HCT116 (cell line): ENCODE measurements around the gene TWSG1.

Experiments
- ELF1 ChIP-seq: IDR thresholded peaks from 2 replicates; pipeline ENCODE4 v1.6.1; 2012; ENCODE audit warnings: low read depth, borderline replicate concordance
- RAD21 ChIP-seq: IDR thresholded peaks from 2 replicates; pipeline ENCODE4 v1.6.1; 2012; ENCODE audit warnings: low read depth, mild to moderate bottlenecking
- TF ChIP-seq, protein P1 (sequence below): IDR thresholded peaks from 2 replicates; pipeline ENCODE4 v1.6.1; 2012; ENCODE audit warnings: low read depth
- TF ChIP-seq, protein P2 (sequence below), 3 experiments: fragments of 200-600 bp in 1 of 3; sonication (generic) in 1 of 3; IDR thresholded peaks in 2 of 3; conservative IDR thresholded peaks in 1 of 3; 2 replicates each; pipeline ENCODE4 v1.5.1; 2012 to 2017; ENCODE audit warnings: low read depth in 2 of 3, low read length in 2 of 3, antibody characterized with exemption in 1 of 3, borderline replicate concordance in 1 of 3, control low read depth in 1 of 3, mild to moderate bottlenecking in 1 of 3, mixed read lengths in 1 of 3, mixed run types in 1 of 3, moderate library complexity in 1 of 3; ENCODE audit not compliant: insufficient read depth in 1 of 3

DNA sequence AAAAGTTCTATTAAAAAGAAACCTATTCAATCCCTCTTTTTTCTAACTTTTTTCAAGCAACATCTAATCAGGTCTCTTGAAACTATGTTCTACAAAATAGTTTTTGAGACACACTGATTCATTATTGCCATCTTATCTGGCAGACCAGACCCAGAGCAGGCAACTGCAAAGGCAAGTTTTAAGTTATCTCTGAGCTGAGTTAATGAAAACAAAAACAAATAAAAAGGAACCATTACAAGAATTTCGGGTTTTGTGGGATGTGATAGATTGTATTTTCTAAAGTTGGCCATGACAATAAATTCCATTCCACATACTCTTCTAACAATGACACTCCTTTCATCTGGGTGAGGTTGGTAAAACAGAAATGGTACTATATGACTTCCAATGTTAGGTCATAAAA, 15.2 kb upstream of the TWSG1 start:
- TF ChIP-seq RAD21, result no peak
- TF ChIP-seq ELF1, result no peak
- TF ChIP-seq, protein P1, sequence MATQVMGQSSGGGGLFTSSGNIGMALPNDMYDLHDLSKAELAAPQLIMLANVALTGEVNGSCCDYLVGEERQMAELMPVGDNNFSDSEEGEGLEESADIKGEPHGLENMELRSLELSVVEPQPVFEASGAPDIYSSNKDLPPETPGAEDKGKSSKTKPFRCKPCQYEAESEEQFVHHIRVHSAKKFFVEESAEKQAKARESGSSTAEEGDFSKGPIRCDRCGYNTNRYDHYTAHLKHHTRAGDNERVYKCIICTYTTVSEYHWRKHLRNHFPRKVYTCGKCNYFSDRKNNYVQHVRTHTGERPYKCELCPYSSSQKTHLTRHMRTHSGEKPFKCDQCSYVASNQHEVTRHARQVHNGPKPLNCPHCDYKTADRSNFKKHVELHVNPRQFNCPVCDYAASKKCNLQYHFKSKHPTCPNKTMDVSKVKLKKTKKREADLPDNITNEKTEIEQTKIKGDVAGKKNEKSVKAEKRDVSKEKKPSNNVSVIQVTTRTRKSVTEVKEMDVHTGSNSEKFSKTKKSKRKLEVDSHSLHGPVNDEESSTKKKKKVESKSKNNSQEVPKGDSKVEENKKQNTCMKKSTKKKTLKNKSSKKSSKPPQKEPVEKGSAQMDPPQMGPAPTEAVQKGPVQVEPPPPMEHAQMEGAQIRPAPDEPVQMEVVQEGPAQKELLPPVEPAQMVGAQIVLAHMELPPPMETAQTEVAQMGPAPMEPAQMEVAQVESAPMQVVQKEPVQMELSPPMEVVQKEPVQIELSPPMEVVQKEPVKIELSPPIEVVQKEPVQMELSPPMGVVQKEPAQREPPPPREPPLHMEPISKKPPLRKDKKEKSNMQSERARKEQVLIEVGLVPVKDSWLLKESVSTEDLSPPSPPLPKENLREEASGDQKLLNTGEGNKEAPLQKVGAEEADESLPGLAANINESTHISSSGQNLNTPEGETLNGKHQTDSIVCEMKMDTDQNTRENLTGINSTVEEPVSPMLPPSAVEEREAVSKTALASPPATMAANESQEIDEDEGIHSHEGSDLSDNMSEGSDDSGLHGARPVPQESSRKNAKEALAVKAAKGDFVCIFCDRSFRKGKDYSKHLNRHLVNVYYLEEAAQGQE, result no peak
- TF ChIP-seq, protein P2, sequence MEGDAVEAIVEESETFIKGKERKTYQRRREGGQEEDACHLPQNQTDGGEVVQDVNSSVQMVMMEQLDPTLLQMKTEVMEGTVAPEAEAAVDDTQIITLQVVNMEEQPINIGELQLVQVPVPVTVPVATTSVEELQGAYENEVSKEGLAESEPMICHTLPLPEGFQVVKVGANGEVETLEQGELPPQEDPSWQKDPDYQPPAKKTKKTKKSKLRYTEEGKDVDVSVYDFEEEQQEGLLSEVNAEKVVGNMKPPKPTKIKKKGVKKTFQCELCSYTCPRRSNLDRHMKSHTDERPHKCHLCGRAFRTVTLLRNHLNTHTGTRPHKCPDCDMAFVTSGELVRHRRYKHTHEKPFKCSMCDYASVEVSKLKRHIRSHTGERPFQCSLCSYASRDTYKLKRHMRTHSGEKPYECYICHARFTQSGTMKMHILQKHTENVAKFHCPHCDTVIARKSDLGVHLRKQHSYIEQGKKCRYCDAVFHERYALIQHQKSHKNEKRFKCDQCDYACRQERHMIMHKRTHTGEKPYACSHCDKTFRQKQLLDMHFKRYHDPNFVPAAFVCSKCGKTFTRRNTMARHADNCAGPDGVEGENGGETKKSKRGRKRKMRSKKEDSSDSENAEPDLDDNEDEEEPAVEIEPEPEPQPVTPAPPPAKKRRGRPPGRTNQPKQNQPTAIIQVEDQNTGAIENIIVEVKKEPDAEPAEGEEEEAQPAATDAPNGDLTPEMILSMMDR (IDR thresholded peaks at IDR 0.05 in 2 of 3, conservative IDR thresholded peaks at IDR 0.05 in 1 of 3; ENCODE audit: borderline replicate concordance in 1 of 3, insufficient read depth in 1 of 3, low read depth in 2 of 3, low read length in 2 of 3), result no peak
